ENCODE data around the gene BARX2.

Gene BARX2

GRCh38 chr11:129440028-129440713, 64.5 kb downstream of the BARX2 start:
- DNase-seq = no peak

DNA sequence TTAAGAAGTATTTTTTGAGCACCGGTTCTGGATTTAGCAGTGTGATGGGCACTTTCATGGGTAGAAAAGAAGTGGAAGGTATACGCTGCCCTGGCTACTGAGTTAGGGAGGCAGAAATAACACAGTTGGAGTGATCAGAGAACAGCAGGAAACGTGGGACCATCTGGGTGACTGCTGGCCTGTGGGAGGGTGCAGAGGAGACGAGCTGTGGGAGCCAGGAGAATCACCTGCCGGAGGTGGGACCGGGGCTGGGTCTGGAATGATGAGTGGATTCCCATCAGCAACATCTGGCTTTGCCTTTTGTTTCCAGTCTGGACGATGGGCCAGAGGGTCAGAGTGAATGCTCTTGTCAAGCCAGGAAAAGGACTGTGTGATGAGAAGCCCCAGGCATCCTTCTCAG, 66.5 kb downstream of the BARX2 start:
- no peak for DNase-seq

GRCh38 chr11:129443276-129443675, 67.6 kb downstream of the BARX2 start:
- DNase-seq = no peak

DNA sequence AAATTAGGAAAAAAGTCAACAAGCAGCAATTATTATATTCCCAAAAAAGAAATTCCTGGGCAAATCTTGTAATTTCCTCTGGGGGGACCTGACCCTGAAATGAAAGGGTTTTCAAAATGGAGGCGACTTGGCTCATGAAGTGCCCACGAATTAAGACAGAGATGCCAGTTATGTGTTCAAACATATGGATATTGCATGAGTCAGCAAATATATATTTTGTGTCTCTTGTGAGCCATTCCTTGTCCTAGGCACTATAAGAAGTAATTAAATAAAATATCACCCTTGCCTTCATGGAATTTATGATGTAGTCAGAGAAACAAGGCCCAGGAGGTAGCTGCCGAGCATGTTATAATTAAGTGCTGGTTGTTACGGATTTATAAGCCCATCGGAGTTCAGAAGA, 68.6 kb downstream of the BARX2 start:
- DNase-seq = no peak

DNA sequence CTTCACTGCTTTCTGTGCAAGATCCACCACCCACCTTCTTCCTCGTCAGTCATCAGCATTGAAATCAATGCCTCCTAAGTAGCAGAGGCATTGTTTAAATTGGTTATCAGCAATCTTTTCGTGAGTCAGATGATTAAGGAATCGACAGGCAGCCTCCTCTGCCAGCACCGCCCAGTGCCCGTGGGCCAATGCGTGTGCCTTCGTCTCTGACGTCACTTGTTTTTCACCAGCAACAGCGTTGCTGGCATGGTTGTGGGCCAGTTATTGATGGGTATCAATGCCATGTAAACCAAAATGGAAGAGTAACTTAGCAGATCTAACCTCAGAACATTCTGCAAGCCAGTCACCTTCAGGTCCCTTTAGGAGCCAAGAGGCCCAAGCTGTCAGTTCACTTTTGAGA, 69.6 kb downstream of the BARX2 start:
- no peak for DNase-seq

DNA sequence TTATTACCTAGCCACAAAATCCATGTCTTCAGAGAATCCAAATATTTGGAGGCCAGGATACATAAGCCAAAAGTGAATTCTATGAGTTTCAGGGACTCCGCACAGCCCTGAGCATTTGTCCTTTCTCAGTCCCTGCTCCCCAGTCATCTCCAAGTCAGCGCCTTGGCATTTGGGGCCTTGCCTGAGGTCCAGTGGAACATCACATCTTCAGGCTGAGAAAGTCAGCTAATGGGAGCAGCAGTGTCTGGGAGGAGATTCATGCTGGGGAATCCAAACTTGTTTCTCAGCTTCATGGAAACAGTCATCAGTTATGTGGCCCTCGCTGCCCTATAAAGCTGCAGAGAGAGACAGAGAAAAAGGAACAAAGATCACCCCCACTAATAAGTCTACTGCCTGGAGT, 70.9 kb downstream of the BARX2 start:
- DNase-seq = no peak

DNA sequence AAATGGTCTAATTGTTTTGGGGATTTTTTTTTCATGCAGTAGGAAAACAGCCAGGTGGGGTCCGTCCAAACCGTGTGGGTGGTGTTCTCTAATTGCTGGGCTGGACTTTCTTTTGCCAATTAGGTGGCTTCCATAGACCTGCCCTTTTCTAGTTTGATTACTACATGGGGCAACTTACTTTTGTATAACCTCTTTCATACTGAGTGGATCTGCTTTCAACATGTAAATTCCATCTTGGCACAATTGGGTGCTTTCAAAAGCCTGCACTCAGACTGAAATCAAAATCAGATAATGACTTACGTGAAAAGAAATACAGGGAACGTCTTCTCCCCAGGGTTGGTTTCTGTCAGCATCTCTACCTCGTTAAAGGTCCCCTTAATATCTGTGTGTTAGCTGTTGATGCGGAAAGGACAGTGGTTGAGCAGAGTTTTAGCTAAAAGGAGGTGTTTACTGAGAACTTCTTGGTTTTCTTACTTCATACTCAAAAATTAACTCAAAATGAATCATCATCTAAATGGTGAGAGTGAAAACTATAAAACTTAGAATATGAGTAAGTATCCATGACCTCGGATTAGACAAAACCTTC, 72.1 kb downstream of the BARX2 start:
- no peak for DNase-seq

DNA sequence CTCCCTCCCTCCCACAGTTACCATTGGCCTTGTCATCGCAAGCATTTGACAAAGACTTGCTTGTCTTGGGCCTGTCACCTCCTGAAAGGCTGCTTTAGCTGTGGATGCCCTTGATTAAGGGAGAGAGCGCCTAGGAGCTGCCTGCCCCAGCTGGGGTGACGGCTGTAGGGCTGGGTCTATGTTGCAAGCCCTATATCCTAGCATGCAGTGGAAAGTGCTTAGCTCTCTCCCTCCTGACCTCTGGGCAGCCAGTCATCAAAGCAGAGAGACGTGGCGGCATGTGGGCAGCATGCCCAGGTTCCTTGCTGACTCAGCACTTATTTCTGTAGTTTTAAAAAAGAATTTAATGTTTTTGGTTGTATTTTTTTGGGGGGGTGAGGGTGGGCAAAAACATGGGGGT, 75.9 kb downstream of the BARX2 start:
- DNase-seq = no peak

DNA sequence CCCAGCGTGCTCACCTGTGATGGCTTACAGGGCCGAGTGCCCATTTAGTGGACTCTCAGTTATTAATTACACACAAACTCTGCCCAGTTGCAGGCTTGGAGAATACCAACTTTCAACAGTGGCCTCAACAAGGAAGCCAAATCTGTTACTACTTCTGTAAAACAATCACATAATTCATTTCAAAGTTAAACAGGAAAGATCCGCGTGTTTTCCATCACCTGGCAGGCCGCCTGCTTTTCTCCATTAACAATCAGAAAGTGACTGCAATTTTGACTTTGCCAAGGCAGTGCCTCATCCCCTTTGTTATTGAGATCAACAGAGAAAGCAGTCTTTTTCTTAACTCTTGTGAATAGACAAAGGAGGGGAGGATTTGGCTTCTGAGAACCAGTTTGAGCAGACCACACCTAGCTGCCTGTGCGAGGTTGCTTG, 77.7 kb downstream of the BARX2 start:
- DNase-seq = no peak

- DNase-seq = no peak
Measured at GRCh38 chr11:129455101-129455500, 79.5 kb downstream of the BARX2 start.

DNA sequence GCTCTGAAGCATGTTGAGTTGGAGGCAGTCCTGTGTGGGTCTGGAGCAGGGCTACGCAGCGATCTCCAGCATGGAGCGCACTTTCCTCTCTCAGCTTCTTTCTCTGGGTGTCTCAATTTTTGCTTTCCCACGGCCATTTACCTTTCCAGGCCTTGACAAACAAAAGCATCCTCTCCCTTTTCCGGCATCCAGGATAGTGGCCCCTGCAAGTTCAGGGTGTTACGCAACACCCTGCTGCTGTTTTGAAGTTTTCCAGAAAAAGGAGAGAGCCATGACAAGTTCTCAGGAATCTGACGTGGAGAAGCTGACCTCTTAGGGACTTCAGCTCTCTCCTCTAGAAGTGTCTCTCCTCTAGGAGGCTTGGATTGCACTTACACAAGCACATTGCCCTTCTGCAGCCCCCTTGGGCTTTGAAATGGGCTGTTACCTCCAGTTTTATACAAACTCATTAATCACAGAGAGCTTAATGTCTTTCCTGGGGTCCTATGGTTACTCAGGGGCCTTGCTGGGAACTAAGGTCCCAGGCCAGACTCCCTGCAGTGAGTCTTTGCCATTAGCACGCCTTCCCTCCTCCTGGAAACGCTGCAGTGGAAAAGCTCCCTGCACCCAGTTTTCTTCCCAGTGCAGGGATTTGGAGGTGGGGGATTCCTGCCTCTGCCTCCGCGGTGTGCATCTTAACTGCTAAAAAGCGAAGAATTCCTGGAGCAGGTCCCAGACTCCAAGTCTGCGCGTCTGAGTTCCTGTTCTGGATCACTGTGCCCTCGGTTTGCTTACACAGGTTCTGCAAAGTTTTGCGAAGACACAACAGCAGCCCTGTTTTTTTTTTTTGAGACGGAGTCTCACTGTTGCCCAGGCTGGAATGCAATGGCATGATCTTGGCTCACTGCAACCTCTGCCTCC, 80.4 kb downstream of the BARX2 start:
- DNase-seq = no peak

DNA sequence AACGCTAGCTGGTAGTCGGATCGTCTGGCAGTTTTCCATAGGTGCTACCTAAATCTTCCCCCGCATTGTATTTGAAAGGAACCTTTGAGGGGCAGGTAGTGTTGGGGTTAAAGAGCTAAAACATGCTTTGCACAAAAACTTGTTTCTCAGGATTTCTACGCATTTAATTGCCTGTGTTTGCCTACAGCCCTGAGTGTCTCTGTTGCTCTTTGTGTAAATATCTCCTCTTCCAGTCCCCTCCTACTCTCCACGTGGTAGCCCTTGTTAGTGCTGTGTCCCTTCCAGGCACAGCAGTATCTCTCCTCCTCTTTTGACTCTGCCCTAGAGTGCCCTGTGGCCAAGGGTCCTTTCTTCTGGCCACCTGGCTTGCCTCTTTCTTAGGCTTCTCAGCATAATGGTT, 81.7 kb downstream of the BARX2 start:
- DNase-seq = no peak

DNA sequence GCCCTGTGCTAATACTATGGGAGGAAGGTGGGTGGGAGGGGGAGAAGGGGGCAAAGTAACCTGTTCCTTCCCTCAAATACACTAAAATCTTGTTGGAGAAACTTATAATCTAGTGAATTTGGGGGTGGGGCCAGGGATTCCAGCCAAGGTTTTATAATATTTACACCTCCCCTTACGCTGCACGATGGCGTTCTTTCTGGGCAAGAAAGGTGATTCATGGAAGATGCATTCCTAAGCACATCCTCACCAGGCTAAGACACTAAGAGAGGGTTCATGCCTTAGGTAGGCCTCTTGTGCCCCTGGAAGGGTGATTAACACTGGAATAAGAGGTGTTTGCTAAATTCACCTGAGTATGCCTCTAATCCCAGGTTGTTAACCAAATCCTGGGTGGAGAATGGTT, 82.6 kb downstream of the BARX2 start:
- DNase-seq = no peak

DNA sequence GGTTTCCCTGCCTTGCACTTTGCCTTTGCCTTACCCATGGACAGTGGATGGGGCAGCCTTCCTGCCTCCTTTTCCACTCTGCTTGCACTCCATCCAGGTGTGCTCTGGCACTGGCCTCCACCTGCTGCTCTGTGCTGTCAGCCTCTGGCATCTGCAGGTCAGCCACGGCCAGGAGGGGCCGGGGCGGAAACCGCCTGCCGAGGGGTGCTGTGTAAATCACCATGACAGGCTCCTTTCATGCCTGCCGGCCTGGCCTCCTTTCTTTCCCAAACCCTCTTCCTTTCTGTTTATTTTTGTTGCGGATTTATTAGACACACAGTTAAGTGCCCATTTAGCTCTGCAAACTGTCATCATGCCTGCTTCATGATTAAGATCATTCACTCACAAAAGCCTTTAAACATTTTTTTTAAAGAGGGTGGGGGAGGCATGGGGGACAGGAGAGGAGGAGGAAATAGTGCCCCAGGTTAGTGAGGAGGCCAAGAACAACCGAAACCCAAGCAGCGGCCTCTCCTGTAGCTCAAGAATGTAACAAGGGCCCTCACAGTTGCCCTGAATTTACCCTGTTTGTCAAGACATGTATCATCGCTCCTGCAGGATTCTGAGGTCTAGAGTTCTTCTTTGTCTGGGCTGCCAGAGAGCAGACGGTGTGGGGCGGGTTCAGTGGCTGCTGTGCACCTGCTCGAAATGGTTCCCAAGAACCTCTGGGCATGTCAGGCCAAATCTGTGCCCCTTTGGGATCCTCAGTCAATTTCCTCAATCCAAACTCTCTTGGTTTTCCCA, 83.3 kb downstream of the BARX2 start:
- DNase-seq = no peak

- no peak for DNase-seq
Measured at GRCh38 chr11:129460714-129461113, 85.1 kb downstream of the BARX2 start.

- no peak for DNase-seq
Measured at GRCh38 chr11:129484068-129484467, 108.4 kb downstream of the BARX2 start.

GRCh38 chr11:129489249-129489648, 113.6 kb downstream of the BARX2 start:
- no peak for DNase-seq

GRCh38 chr11:129490004-129490403, 114.4 kb downstream of the BARX2 start:
- DNase-seq = no peak

GRCh38 chr11:129493746-129494145, 118.1 kb downstream of the BARX2 start:
- DNase-seq = no peak
